CD8-positive, alpha-beta memory T cell (primary cell): ENCODE results near the gene CDC42EP5. TPM values are rescaled to one million over a fixed set of nuclear protein-coding genes. Genes with fewer than 3 reads are reported as not detected.
"Not testable (repeated sequence)": the region's sequence is repeated elsewhere in the genome, so short reads cannot be mapped to it uniquely, and the experiment has no call there.

Source experiments
- CTCF ChIA-PET: fragments of 350-600 bp; sonication (Branson Sonifier 250); formaldehyde crosslinking; loops from one replicate; lab custom pipeline; 2021; ENCODE audit warnings: antibody characterized with exemption; lab: Charles Lee
- POLR2A ChIA-PET: fragments of 350-600 bp; sonication (Branson Sonifier 250); formaldehyde crosslinking; loops from one replicate; lab custom pipeline; 2021; ENCODE audit warnings: antibody characterized with exemption; lab: Charles Lee
- DNase-seq, 5 donors: peaks; one replicate each; pipeline versions ENCODE4 v3.0.0 to v3.0.0-alpha.2; 2020 to 2022; ENCODE audit warnings: mixed read lengths in 1 of 5
- H3K27ac ChIP-seq: one replicate; pipeline ENCODE4 v1.7.0; 2013; ENCODE audit warnings: low read depth, mild to moderate bottlenecking, low read length, moderate library complexity
- H3K27me3 ChIP-seq: 2 replicates; pipeline ENCODE4 v1.7.0; 2013; ENCODE audit warnings: low read length, mild to moderate bottlenecking; ENCODE audit not compliant: insufficient read depth, poor library complexity, severe bottlenecking
- H3K36me3 ChIP-seq: 2 replicates; pipeline ENCODE4 v1.7.0; 2013; ENCODE audit warnings: mild to moderate bottlenecking, low read length, moderate library complexity; ENCODE audit not compliant: insufficient read depth
- H3K4me1 ChIP-seq: 2 replicates; pipeline ENCODE4 v1.7.0; 2013; ENCODE audit warnings: mild to moderate bottlenecking, low read length, moderate library complexity; ENCODE audit not compliant: insufficient read depth
- H3K4me3 ChIP-seq: 2 replicates; pipeline ENCODE4 v1.7.0; 2013; ENCODE audit warnings: mild to moderate bottlenecking, low read length
- H3K9me3 ChIP-seq: 2 replicates; pipeline ENCODE4 v1.7.0; 2013; ENCODE audit warnings: mild to moderate bottlenecking, low read length
- H3K27ac Mint-ChIP-seq, 8 donors: one replicate each; pipeline ENCODE4 v1.8.0; 2020 to 2021; ENCODE audit warnings: mixed read lengths in 8 of 8, mild to moderate bottlenecking in 6 of 8, inconsistent platforms in 3 of 8, moderate library complexity in 3 of 8
- H3K27me3 Mint-ChIP-seq, 2 donors: one replicate each; pipeline ENCODE4 v1.8.0; 2020 to 2021; ENCODE audit warnings: mixed read lengths in 2 of 2, mild to moderate bottlenecking in 1 of 2, moderate library complexity in 1 of 2
- H3K36me3 Mint-ChIP-seq, 3 donors: one replicate each; pipeline ENCODE4 v1.8.0; 2020 to 2021; ENCODE audit warnings: mixed read lengths in 3 of 3, inconsistent platforms in 1 of 3, mild to moderate bottlenecking in 1 of 3
- H3K4me1 Mint-ChIP-seq, 3 donors: one replicate each; pipeline ENCODE4 v1.8.0; 2020 to 2021; ENCODE audit warnings: mixed read lengths in 3 of 3, inconsistent platforms in 1 of 3, mild to moderate bottlenecking in 1 of 3
- H3K4me3 Mint-ChIP-seq, 7 donors: one replicate each; pipeline ENCODE4 v1.8.0; 2020 to 2021; ENCODE audit warnings: mixed read lengths in 7 of 7, mild to moderate bottlenecking in 6 of 7, moderate library complexity in 4 of 7, inconsistent platforms in 2 of 7
- H3K9me3 Mint-ChIP-seq, 5 donors: one replicate each; pipeline ENCODE4 v1.8.0; 2020 to 2022; ENCODE audit warnings: mixed read lengths in 5 of 5, mild to moderate bottlenecking in 3 of 5, moderate library complexity in 2 of 5, inconsistent platforms in 1 of 5
- polyA plus RNA-seq: library from polyadenylated mRNA; unstranded; fragments of 300-500 nt; fragmentation: Illumina TruSeq; gene quantifications from one replicate; pipeline ENCODE4 v1.2.3, GENCODE V29; 2021
- total RNA-seq, 2 experiments: library from RNA; stranded (reverse); gene quantifications; one replicate each; pipeline ENCODE4 v1.2.3, GENCODE V29; 2021

The CDC42EP5 gene
- total and polyA plus RNA-seq, 3 experiments from 2014 or later = 0.44 to 1.1 TPM; not detected in 1

DNA sequence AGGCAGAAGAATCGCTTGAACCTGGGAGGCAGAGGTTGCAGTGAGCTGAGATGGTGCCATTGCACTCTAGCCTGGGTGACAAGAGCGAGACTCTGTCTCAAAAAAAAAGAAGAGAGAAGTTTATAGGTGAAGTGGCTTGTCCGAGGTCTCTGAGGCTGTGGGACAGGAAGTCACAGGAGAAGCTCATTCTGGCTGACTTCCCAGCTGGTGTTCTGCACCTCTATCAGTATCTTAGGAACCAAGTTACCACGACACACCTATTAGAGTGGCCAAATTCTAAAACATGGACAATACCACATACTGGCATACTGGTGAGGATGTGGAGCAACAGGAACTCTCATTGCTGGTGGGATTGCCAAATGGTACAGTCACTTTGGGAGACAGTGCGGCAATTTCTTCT, 22.2 kb upstream of the CDC42EP5 start:
- not testable (repeated sequence) for H3K27ac Mint-ChIP-seq, H3K4me1 ChIP-seq, H3K9me3 ChIP-seq

DNA sequence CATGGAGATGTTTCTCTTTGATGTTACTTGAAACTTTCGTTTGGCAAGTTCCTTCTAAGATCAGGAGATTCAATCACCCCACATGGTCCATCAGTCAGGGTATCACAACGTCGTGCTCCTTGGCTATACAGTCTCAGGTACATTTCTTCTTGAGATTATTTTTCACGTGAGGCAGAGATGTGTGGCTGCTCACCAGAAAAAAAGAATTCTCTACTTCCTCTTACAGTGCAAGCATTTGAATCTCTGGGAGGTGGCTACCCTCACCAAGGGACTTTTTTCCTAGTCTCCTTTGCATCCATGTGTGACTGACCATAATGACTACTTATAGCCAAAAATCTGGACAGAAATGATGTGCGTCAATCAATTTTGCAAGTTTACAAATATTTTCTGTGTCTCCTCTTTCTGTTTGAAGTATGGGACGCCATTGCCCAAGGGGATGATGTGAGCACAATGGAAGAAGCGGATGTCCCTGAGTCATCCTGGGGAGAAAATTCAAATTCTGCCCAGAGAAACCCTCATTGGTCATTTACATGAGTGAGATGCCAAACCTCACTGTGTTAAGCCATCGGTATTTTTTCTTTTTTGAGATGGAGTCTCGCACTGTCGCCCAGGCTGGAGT, 21.0 kb upstream of the CDC42EP5 start:
- Histone ChIP-seq H3K36me3 (no peaks in the 10 kb centered on the region), H3K4me3 (no peak overlapping the region), H3K4me1 (peaks cover 5% of the 10 kb centered on the region), H3K9me3 (no peaks in the 10 kb centered on the region), H3K27me3 (no peaks in the 10 kb centered on the region), H3K27ac (no peak overlapping the region)
- ChIA-PET CTCF (no interaction called here), POLR2A (no interaction called here)
- Mint-ChIP-seq H3K9me3 (no peaks in the 10 kb centered on the region), H3K4me3 (no peak overlapping the region), H3K27ac (no peak overlapping the region), H3K4me1 (peaks cover 15 to 17% (median 15%) of the 10 kb centered on the region in 3 donors), H3K27me3 (peaks cover 2 to 45% of the 10 kb centered on the region in 2 donors), H3K36me3 (no peaks in the 10 kb centered on the region)
- no peak for DNase-seq

More for the DNA sequence above, 22.2 kb upstream of the CDC42EP5 start:
- Mint-ChIP-seq H3K27me3 (peaks cover 8 to 48% of the 10 kb centered on the region in 2 donors), H3K4me1 (peaks cover 18 to 21% (median 18%) of the 10 kb centered on the region in 3 donors)
- H3K36me3 Mint-ChIP-seq, H3K4me3 ChIP-seq, CTCF ChIA-PET, H3K9me3 Mint-ChIP-seq, H3K27me3 ChIP-seq, DNase-seq, H3K36me3 ChIP-seq, H3K27ac ChIP-seq, H3K4me3 Mint-ChIP-seq, POLR2A ChIA-PET: not testable (repeated sequence)

DNA sequence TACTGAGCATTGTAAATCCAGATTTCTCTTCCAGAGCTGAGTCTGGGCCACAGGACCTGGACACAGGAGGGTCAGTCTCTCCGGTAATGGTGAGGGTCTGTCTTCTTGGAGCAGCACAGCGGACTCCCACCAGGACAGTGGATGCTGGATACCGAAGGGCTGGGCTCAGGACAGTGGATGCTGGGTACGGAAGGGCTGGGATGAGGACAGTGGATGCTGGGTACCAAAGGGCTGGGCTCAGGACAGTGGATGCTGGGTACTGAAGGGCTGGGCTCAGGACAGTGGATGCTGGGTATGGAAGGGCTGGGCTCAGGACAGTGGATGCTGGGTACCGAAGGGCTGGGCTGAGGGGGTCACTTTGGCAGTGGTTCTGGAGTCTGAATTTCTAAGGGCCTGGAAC, 20.0 kb upstream of the CDC42EP5 start:
- peaks cover 7 to 11% (median 8%) of the 10 kb centered on the region in 3 donors for H3K4me1 Mint-ChIP-seq
- H3K27me3 Mint-ChIP-seq = peaks cover under 1 to 42% of the 10 kb centered on the region in 2 donors
- CTCF ChIA-PET, H3K27ac Mint-ChIP-seq, H3K9me3 Mint-ChIP-seq, H3K36me3 ChIP-seq, H3K27ac ChIP-seq, POLR2A ChIA-PET, H3K9me3 ChIP-seq, H3K4me3 ChIP-seq, H3K27me3 ChIP-seq, H3K36me3 Mint-ChIP-seq, DNase-seq, H3K4me1 ChIP-seq, H3K4me3 Mint-ChIP-seq: not testable (repeated sequence)

GRCh38 chr19:54492568-54492967, 19.5 kb upstream of the CDC42EP5 start:
- CTCF ChIA-PET = no interaction called here
- Histone ChIP-seq H3K27ac (no peak overlapping the region), H3K9me3 (no peaks in the 10 kb centered on the region), H3K36me3 (no peaks in the 10 kb centered on the region), H3K4me3 (no peak overlapping the region), H3K27me3 (no peaks in the 10 kb centered on the region), H3K4me1 (no peaks in the 10 kb centered on the region)
- Mint-ChIP-seq H3K4me1 (peaks cover 2 to 6% (median 4%) of the 10 kb centered on the region in 3 donors), H3K36me3 (no peaks in the 10 kb centered on the region), H3K9me3 (no peaks in the 10 kb centered on the region), H3K4me3 (no peak overlapping the region), H3K27me3 (peaks cover 0 to 38% of the 10 kb centered on the region in 2 donors), H3K27ac (no peak overlapping the region)
- DNase-seq = no peak
- POLR2A ChIA-PET = no interaction called here

DNA sequence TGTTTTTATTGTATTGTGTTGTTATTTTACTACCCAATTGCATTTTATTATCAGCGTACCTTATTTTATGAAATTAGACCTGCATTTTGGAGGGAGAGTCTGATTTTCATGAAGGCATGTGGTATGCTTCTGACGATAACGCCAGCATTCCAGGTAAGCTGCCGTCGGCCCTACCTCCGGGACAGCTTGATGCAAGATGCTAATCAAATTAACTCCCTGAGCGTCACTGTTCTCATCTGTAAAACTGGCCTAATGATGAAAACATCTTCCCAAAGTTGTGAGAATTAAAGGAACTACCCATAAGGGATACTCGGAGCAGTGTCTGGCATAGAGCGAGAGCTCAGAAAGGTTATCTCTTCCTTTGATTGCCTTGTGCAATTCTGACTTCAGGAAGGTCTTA, 16.7 kb upstream of the CDC42EP5 start:
- ChIA-PET POLR2A (no interaction called here), CTCF (no interaction called here)
- no peak overlapping the region for H3K27ac ChIP-seq
- no peaks in the 10 kb centered on the region for H3K4me1 ChIP-seq
- H3K4me3 ChIP-seq = no peak overlapping the region
- peaks cover 0 to 3% (median 3%) of the 10 kb centered on the region in 3 donors for H3K4me1 Mint-ChIP-seq
- H3K9me3 ChIP-seq = no peaks in the 10 kb centered on the region
- H3K27me3 ChIP-seq = no peaks in the 10 kb centered on the region
- H3K9me3 Mint-ChIP-seq = no peaks in the 10 kb centered on the region
- DNase-seq = no peak
- no peaks in the 10 kb centered on the region for H3K36me3 ChIP-seq
- no peak overlapping the region for H3K4me3 Mint-ChIP-seq
- H3K27ac Mint-ChIP-seq = no peak overlapping the region
- no peaks in the 10 kb centered on the region for H3K36me3 Mint-ChIP-seq
- H3K27me3 Mint-ChIP-seq = peaks cover 4 to 29% of the 10 kb centered on the region in 2 donors

DNA sequence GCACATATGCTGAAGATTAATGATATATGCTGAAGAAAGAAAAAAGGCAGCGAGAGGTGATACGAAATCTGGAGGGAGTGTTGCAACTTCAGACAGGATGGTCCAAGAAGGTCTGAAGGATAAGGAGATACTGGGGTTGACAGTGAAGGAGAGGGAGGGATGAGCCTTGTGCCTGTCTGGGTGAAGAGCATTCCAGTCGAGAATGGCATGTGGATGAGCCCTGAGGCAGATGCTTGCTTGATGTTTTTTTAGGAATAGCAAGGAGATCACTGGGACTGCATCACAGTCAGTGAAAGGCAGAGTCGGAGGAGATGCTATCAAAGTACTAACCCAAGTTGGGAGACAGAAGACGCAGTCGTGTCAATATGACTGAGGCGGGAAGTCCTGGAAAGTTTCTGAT, 16.2 kb upstream of the CDC42EP5 start:
- Mint-ChIP-seq H3K4me3 (no peak overlapping the region), H3K27me3 (peaks cover 6 to 29% of the 10 kb centered on the region in 2 donors), H3K36me3 (no peaks in the 10 kb centered on the region), H3K4me1 (peaks cover 0 to 3% (median 3%) of the 10 kb centered on the region in 3 donors), H3K27ac (no peak overlapping the region), H3K9me3 (no peaks in the 10 kb centered on the region)
- H3K27me3 ChIP-seq = no peaks in the 10 kb centered on the region
- H3K9me3 ChIP-seq = no peaks in the 10 kb centered on the region
- no peak overlapping the region for H3K27ac ChIP-seq
- no peak overlapping the region for H3K4me3 ChIP-seq
- DNase-seq = no peak
- H3K4me1 ChIP-seq = no peaks in the 10 kb centered on the region
- H3K36me3 ChIP-seq = no peaks in the 10 kb centered on the region
- CTCF ChIA-PET = no interaction called here
- POLR2A ChIA-PET = no interaction called here

DNA sequence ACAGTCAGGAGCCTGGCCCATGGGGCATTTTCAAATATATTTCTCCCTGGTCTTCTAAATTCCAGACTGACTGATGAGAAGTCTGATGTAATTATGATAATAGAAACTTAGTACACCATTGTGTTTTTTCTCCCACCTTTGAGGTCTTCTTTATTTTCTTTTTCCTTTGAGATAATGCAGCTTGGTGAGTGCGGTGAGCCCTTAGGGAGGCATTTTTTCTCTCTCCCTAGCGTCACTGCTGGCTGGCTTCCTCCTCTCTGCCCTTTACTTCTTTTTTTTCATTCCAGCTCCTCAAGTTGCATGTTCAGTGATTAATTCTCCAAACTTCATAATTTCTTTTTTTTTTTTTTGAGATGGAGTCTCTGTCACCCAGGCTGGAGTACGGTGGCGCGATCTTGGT, 12.8 kb upstream of the CDC42EP5 start:
- ChIA-PET POLR2A (no interaction called here), CTCF (interaction anchor here (0.6 kb wide), 1 partner anchor 194 kb away, joined by 3 read pairs; no protein-coding TSS in a partner anchor)
- DNase-seq = no peak
- peaks cover 10 to 17% (median 17%) of the 10 kb centered on the region in 3 donors for H3K4me1 Mint-ChIP-seq
- no peak overlapping the region for H3K27ac ChIP-seq
- H3K4me3 Mint-ChIP-seq = peak overlapping the region in 1 of 7 donors; percentile 81
- H3K9me3 Mint-ChIP-seq = no peaks in the 10 kb centered on the region
- H3K27me3 ChIP-seq = no peaks in the 10 kb centered on the region
- H3K4me3 ChIP-seq = no peak overlapping the region
- no peak overlapping the region for H3K27ac Mint-ChIP-seq
- no peaks in the 10 kb centered on the region for H3K9me3 ChIP-seq
- peaks cover 6% of the 10 kb centered on the region for H3K4me1 ChIP-seq
- H3K36me3 Mint-ChIP-seq = no peaks in the 10 kb centered on the region
- no peaks in the 10 kb centered on the region for H3K36me3 ChIP-seq
- H3K27me3 Mint-ChIP-seq = peaks cover 12 to 24% of the 10 kb centered on the region in 2 donors

DNA sequence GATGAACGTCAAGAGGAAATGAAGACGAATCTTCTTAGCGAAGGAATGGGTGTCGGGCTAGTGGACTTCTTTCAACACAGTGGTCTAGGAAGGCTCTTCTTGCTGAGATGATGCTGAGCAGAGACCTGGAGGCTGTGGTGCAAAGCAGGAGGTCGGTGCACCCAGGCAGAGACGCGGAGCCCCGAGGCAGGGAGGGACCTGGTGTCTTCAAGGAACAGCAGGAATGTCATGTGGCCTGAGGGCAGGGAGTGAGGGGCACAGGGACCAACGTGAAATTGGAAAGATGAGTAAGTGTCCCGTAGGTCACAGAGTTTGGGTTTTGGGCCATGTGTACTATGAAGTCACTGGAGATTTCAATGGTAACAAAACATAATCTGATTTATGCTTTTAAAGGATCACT, 11.4 kb upstream of the CDC42EP5 start:
- H3K27me3 Mint-ChIP-seq = peaks cover 12 to 26% of the 10 kb centered on the region in 2 donors
- no peak overlapping the region for H3K4me3 Mint-ChIP-seq
- peaks cover 10 to 17% (median 17%) of the 10 kb centered on the region in 3 donors for H3K4me1 Mint-ChIP-seq
- POLR2A ChIA-PET = no interaction called here
- H3K27ac ChIP-seq = no peak overlapping the region
- no peaks in the 10 kb centered on the region for H3K36me3 ChIP-seq
- H3K4me1 ChIP-seq = peaks cover 6% of the 10 kb centered on the region
- CTCF ChIA-PET = no interaction called here
- no peak overlapping the region for H3K27ac Mint-ChIP-seq
- no peaks in the 10 kb centered on the region for H3K27me3 ChIP-seq
- no peak for DNase-seq
- no peaks in the 10 kb centered on the region for H3K36me3 Mint-ChIP-seq
- no peaks in the 10 kb centered on the region for H3K9me3 Mint-ChIP-seq
- H3K4me3 ChIP-seq = no peak overlapping the region
- H3K9me3 ChIP-seq = no peaks in the 10 kb centered on the region
